HCT116 (cell line): ENCODE measurements around the gene DCAF11. TPM values are rescaled to one million over a fixed set of nuclear protein-coding genes. Genes with fewer than 3 reads are reported as not detected.

ENCODE experiments used
- ATAC-seq: fragments of 200-7000 bp; cut with Tn5 transposase; 2 replicates; pipeline ENCODE4 v1.9.1; 2020; ENCODE audit warnings: mild to moderate bottlenecking, moderate library complexity
- BruUV-seq: library from RNA; stranded (reverse); fragments of 400-500 nt; replicated peaks from 2 replicates; lab custom pipeline; 2021; lab: Mats Ljungman, UMichigan
- CTCF ChIA-PET: fragments of 300-600 bp; sonication (Branson Sonifier 250); formaldehyde crosslinking; loops from one replicate; lab custom pipeline; 2021; ENCODE audit warnings: antibody characterized with exemption; lab: Charles Lee
- POLR2A ChIA-PET: fragments of 300-600, 350-600 bp; sonication (Branson Sonifier 250); formaldehyde crosslinking; loops from one replicate; lab custom pipeline; 2021; ENCODE audit warnings: antibody characterized with exemption; lab: Charles Lee
- RAD21 ChIA-PET, 2 experiments: fragments of 300-600 bp; sonication (Branson Sonifier 250); formaldehyde crosslinking; loops; one replicate each; lab custom pipeline; 2023; ENCODE audit warnings: low total read pairs in 2 of 2; ENCODE audit not compliant: uncharacterized antibody in 2 of 2, unreplicated experiment in 2 of 2, low non-redundant PET in 1 of 2; lab: Charles Lee
- DNase-seq: peaks from one replicate; pipeline ENCODE4 v3.0.0-alpha.2; 2010; ENCODE audit warnings: low read depth, low spot score
- H2AFZ ChIP-seq: fragments of 200-600 bp; shearing (Covaris generic), sonication (generic); 2 replicates; pipeline ENCODE4 v1.6.1; 2017; ENCODE audit warnings: low read depth, mixed run types, mixed read lengths, antibody characterized with exemption, low read length; ENCODE audit not compliant: poor library complexity, severe bottlenecking
- H3K27ac ChIP-seq: 2 replicates; pipeline ENCODE4 v1.5.1; 2012; ENCODE audit warnings: low read depth, low read length
- H3K27me3 ChIP-seq: fragments of 200-600 bp; sonication (generic); 2 replicates; pipeline ENCODE4 v1.6.1; 2016; ENCODE audit warnings: mixed run types, low read length, mixed read lengths; ENCODE audit not compliant: insufficient read depth
- H3K36me3 ChIP-seq, 2 experiments: fragments of 200-500 bp in 1 of 2; fragments of 200-600 bp in 1 of 2; sonication (Bioruptor generic) in 1 of 2; sonication (generic) in 1 of 2; 2 replicates each; pipeline versions ENCODE4 v1.5.1 to v1.6.1; 2014 to 2016; ENCODE audit warnings: low read length in 2 of 2, inconsistent platforms in 1 of 2, mixed read lengths in 1 of 2, mixed run types in 1 of 2; ENCODE audit not compliant: insufficient read depth in 2 of 2, control insufficient read depth in 1 of 2
- H3K4me1 ChIP-seq, 2 experiments: fragments of 200-600 bp in 1 of 2; sonication (generic) in 1 of 2; 2 replicates each; pipeline versions ENCODE4 v1.5.1 to v1.6.1; 2012 to 2017; ENCODE audit warnings: low read length in 2 of 2, inconsistent platforms in 1 of 2, mild to moderate bottlenecking in 1 of 2, mixed read lengths in 1 of 2, mixed run types in 1 of 2, moderate library complexity in 1 of 2; ENCODE audit not compliant: insufficient read depth in 2 of 2, control insufficient read depth in 1 of 2
- H3K4me2 ChIP-seq: fragments of 200-600 bp; sonication (generic); 2 replicates; pipeline ENCODE4 v1.6.1; 2017; ENCODE audit warnings: mixed run types, low read length, mixed read lengths
- H3K4me3 ChIP-seq, 2 experiments: fragments of 200-600 bp in 1 of 2; sonication (generic) in 1 of 2; replicated peaks in 1 of 2; 2 replicates each; pipeline ENCODE4 v1.5.1; 2011 to 2016; ENCODE audit warnings: low read length in 2 of 2, control low read depth in 1 of 2, low read depth in 1 of 2, mild to moderate bottlenecking in 1 of 2, mixed read lengths in 1 of 2, mixed run types in 1 of 2
- H3K79me2 ChIP-seq: fragments of 200-600 bp; sonication (generic); 2 replicates; pipeline ENCODE4 v1.6.1; 2017; ENCODE audit warnings: mild to moderate bottlenecking, mixed run types, low read length, moderate library complexity, mixed read lengths; ENCODE audit not compliant: insufficient read depth
- H3K9ac ChIP-seq: fragments of 200-600 bp; sonication (generic); 2 replicates; pipeline ENCODE4 v1.6.1; 2016; ENCODE audit warnings: low read length, mixed read lengths
- H3K9me2 ChIP-seq: fragments of 200-600 bp; sonication (generic), shearing (Covaris generic); 2 replicates; pipeline ENCODE4 v1.6.1; 2017; ENCODE audit warnings: mixed run types, mild to moderate bottlenecking, moderate library complexity; ENCODE audit not compliant: insufficient read depth
- H3K9me3 ChIP-seq, 2 experiments: fragments of 200-500 bp in 1 of 2; fragments of 200-600 bp in 1 of 2; sonication (Bioruptor generic) in 1 of 2; sonication (generic) in 1 of 2; 2 replicates each; pipeline ENCODE4 v1.6.1; 2014 to 2017; ENCODE audit warnings: low read length in 2 of 2, mixed read lengths in 2 of 2, inconsistent platforms in 1 of 2, low read depth in 1 of 2, mild to moderate bottlenecking in 1 of 2, mixed run types in 1 of 2, moderate library complexity in 1 of 2; ENCODE audit not compliant: control insufficient read depth in 1 of 2, insufficient read depth in 1 of 2
- H4K20me1 ChIP-seq: fragments of 200-600 bp; sonication (generic), shearing (Covaris generic); 2 replicates; pipeline ENCODE4 v1.6.1; 2017; ENCODE audit warnings: mixed run types, mild to moderate bottlenecking, moderate library complexity; ENCODE audit not compliant: insufficient read depth
- CBX3 ChIP-seq: IDR thresholded peaks from 2 replicates; pipeline ENCODE4 v1.6.1; 2012; ENCODE audit warnings: low read depth
- CEBPB ChIP-seq: IDR thresholded peaks from 2 replicates; pipeline ENCODE4 v1.6.1; 2012; ENCODE audit warnings: low read depth
- CTCF ChIP-seq, 3 experiments: fragments of 200-600 bp in 1 of 3; sonication (generic) in 1 of 3; IDR thresholded peaks in 2 of 3; conservative IDR thresholded peaks in 1 of 3; 2 replicates each; pipeline ENCODE4 v1.5.1; 2012 to 2017; ENCODE audit warnings: low read depth in 2 of 3, low read length in 2 of 3, antibody characterized with exemption in 1 of 3, borderline replicate concordance in 1 of 3, control low read depth in 1 of 3, mild to moderate bottlenecking in 1 of 3, mixed read lengths in 1 of 3, mixed run types in 1 of 3, moderate library complexity in 1 of 3; ENCODE audit not compliant: insufficient read depth in 1 of 3
- EGR1 ChIP-seq: IDR thresholded peaks from 2 replicates; pipeline ENCODE4 v1.6.1; 2012; ENCODE audit warnings: low read depth
- ELF1 ChIP-seq: IDR thresholded peaks from 2 replicates; pipeline ENCODE4 v1.6.1; 2012; ENCODE audit warnings: low read depth, borderline replicate concordance
- EZH2 ChIP-seq: fragments of 200-600 bp; sonication (generic); IDR thresholded peaks from 2 replicates; pipeline ENCODE4 v1.6.1; 2017; ENCODE audit warnings: antibody characterized with exemption, mixed run types
- EZH2phosphoT487 ChIP-seq: fragments of 200-600 bp; IDR thresholded peaks from 2 replicates; pipeline ENCODE4 v1.6.1; 2018; ENCODE audit warnings: antibody characterized with exemption, borderline replicate concordance
- FOSL1 ChIP-seq: IDR thresholded peaks from 2 replicates; pipeline ENCODE4 v1.6.1; 2012; ENCODE audit warnings: low read depth
- JUND ChIP-seq: IDR thresholded peaks from 2 replicates; pipeline ENCODE4 v1.6.1; 2012
- MAX ChIP-seq: IDR thresholded peaks from 2 replicates; pipeline ENCODE4 v1.6.1; 2012
- POLR2A ChIP-seq: IDR thresholded peaks from 2 replicates; pipeline ENCODE4 v1.7.0; 2011; ENCODE audit warnings: borderline replicate concordance; ENCODE audit not compliant: insufficient read depth, insufficient read length; ENCODE audit errors: extremely low read depth
- REST ChIP-seq: IDR thresholded peaks from 2 replicates; pipeline ENCODE4 v1.6.1; 2012; ENCODE audit warnings: low read depth
- TCF7L2 ChIP-seq: IDR thresholded peaks from 2 replicates; pipeline ENCODE4 v1.7.0; 2011; ENCODE audit warnings: borderline replicate concordance, inconsistent platforms; ENCODE audit not compliant: insufficient read depth, insufficient read length; ENCODE audit errors: extremely low read depth
- YY1 ChIP-seq: IDR thresholded peaks from 2 replicates; pipeline ENCODE4 v1.6.1; 2011; ENCODE audit warnings: low read length, low read depth, moderate library complexity, mild to moderate bottlenecking; ENCODE audit not compliant: insufficient replicate concordance; ENCODE audit errors: extremely low read depth
- ZFX ChIP-seq: fragments of 450-650 bp; IDR thresholded peaks from 2 replicates; pipeline ENCODE4 v1.6.1; 2017
- ZNF274 ChIP-seq: fragments of 200-500 bp; sonication (Bioruptor generic); IDR thresholded peaks from 2 replicates; pipeline ENCODE4 v1.6.1; 2014; ENCODE audit warnings: mild to moderate bottlenecking, low read depth, low read length, inconsistent platforms
- intact Hi-C: fragments of 100-400 bp; cut with micrococcal nuclease; formaldehyde crosslinking; loops from 2 replicates; pipeline ENCODE4 v1.10.0; 2022
- total RNA-seq: library from RNA; stranded (reverse); gene quantifications from one replicate; pipeline ENCODE4 v1.2.1, GENCODE V29; 2021; ENCODE audit not compliant: unreplicated experiment

Gene DCAF11
- total RNA-seq, 1 experiment from 2014 or later: 47.5 TPM

DNA sequence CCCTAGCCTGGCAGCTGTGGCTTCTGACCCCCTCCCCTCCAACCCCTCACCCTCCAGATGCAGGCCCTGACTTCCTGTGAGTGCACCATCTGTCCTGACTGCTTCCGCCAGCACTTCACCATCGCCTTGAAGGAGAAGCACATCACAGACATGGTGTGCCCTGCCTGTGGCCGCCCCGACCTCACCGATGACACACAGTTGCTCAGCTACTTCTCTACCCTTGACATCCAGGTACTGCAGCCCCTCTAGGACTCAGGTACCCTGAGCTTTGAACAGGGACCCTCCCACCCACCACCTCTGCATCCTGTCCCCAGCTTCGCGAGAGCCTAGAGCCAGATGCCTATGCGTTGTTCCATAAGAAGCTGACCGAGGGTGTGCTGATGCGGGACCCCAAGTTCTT, 40.5 kb downstream of the DCAF11 start:
- H3K36me3 ChIP-seq: peaks cover 46 to 57% of the 10 kb centered on the region in 2 experiments
- no peak overlapping the region for H3K4me3 ChIP-seq
- ChIA-PET POLR2A (interaction anchor here (1.0 kb wide), 1 partner anchor 41 kb away, joined by 3 read pairs; the partner anchor contains the start of gene DCAF11), RAD21 (no interaction called here), CTCF (interaction anchor here (1.9 kb wide), 1 partner anchor 9 kb away, joined by 7 read pairs; the partner anchor contains the start of gene PSME2)
- H3K4me2 ChIP-seq: no peak overlapping the region
- ATAC-seq (no peak), DNase-seq (no peak)
- no peak overlapping the region for H3K27ac ChIP-seq
- no peaks in the 10 kb centered on the region for H3K9me3 ChIP-seq
- H3K4me1 ChIP-seq: peaks cover under 1% of the 10 kb centered on the region in 2 experiments; a peak in 2 of 4 replicates
- H3K9me2 ChIP-seq: no peaks in the 10 kb centered on the region
- TF ChIP-seq EZH2phosphoT487 (no peak), YY1 (no peak), CBX3 (no peak), TCF7L2 (no peak), POLR2A (no peak)
- intact Hi-C loops: no loop called here
- H3K27me3 ChIP-seq: no peaks in the 10 kb centered on the region
- no TSS peak for BruUV-seq
- H2AFZ ChIP-seq: no peak overlapping the region
- H4K20me1 ChIP-seq: no peaks in the 10 kb centered on the region
- no peak overlapping the region for H3K9ac ChIP-seq
- H3K79me2 ChIP-seq: peaks cover 8% of the 10 kb centered on the region; the same call in 1 of the 2 replicates

GRCh38 chr14:24156840-24157239, 42.3 kb downstream of the DCAF11 start:
- H2AFZ ChIP-seq: no peak overlapping the region
- ChIA-PET RAD21 (no interaction called here), CTCF (no interaction called here), POLR2A (interaction anchor here (1.2 kb wide), 1 partner anchor 10 kb away, joined by 4 read pairs; no protein-coding TSS in a partner anchor)
- no peak overlapping the region for H3K4me3 ChIP-seq
- H3K9me3 ChIP-seq: no peaks in the 10 kb centered on the region
- peaks cover 10 to 18% of the 10 kb centered on the region in 2 experiments for H3K4me1 ChIP-seq
- no peaks in the 10 kb centered on the region for H4K20me1 ChIP-seq
- no peak overlapping the region for H3K27ac ChIP-seq
- intact Hi-C loops: no loop called here
- BruUV-seq: no TSS peak
- no peaks in the 10 kb centered on the region for H3K27me3 ChIP-seq
- H3K9me2 ChIP-seq: no peaks in the 10 kb centered on the region
- H3K79me2 ChIP-seq: peaks cover 2% of the 10 kb centered on the region; the same call in 1 of the 2 replicates
- H3K4me2 ChIP-seq: no peak overlapping the region
- DNase-seq (no peak), ATAC-seq (no peak)
- peaks cover 29 to 46% of the 10 kb centered on the region in 2 experiments for H3K36me3 ChIP-seq
- H3K9ac ChIP-seq: no peak overlapping the region
- no peak for TF ChIP-seq MAX
- TF ChIP-seq FOSL1: no peak
- TF ChIP-seq POLR2A: no peak
- no peak for TF ChIP-seq CEBPB
- no peak for TF ChIP-seq ZFX
- TF ChIP-seq EGR1: no peak
- no peak for TF ChIP-seq ZNF274
- TF ChIP-seq CBX3: no peak
- no peak for TF ChIP-seq REST
- no peak for TF ChIP-seq JUND
- TF ChIP-seq EZH2: no peak
- TF ChIP-seq CTCF (IDR thresholded peaks at IDR 0.05 in 2 of 3, conservative IDR thresholded peaks at IDR 0.05 in 1 of 3; ENCODE audit: borderline replicate concordance in 1 of 3, insufficient read depth in 1 of 3, low read depth in 2 of 3, low read length in 2 of 3): no peak
- no peak for TF ChIP-seq ELF1
- TF ChIP-seq YY1: no peak
